Measurements from ENCODE around the gene CGN.

Gene CGN

DNA sequence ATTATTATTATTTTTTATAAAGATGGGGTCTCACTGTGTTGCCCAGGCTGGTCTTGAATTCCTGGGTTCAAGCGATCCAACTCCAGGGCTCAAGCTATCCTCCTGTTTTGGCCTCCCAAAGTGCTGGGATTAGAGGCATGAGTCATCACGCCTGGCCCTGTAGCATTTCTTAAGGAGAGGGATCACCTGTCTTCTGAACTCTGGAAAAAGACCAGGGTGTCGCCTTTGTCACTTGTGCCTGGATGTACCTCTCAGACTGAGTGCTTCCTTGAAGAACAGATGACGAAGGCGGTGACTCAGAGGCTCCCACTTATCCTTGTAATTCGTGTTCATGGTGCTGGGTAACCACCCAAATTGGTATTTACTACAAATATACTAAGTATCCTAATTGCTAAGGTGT, 2.4 kb upstream of the CGN start:
- H3K4me3 ChIP-seq (ENCODE audit: low read depth, low read length) = no peak overlapping the region
- no peak for DNase-seq (ENCODE audit: low read depth)
- TF ChIP-seq, protein P1, sequence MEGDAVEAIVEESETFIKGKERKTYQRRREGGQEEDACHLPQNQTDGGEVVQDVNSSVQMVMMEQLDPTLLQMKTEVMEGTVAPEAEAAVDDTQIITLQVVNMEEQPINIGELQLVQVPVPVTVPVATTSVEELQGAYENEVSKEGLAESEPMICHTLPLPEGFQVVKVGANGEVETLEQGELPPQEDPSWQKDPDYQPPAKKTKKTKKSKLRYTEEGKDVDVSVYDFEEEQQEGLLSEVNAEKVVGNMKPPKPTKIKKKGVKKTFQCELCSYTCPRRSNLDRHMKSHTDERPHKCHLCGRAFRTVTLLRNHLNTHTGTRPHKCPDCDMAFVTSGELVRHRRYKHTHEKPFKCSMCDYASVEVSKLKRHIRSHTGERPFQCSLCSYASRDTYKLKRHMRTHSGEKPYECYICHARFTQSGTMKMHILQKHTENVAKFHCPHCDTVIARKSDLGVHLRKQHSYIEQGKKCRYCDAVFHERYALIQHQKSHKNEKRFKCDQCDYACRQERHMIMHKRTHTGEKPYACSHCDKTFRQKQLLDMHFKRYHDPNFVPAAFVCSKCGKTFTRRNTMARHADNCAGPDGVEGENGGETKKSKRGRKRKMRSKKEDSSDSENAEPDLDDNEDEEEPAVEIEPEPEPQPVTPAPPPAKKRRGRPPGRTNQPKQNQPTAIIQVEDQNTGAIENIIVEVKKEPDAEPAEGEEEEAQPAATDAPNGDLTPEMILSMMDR (conservative IDR thresholded peaks at IDR 0.05; ENCODE audit: low read depth, low read length) = no peak

DNA sequence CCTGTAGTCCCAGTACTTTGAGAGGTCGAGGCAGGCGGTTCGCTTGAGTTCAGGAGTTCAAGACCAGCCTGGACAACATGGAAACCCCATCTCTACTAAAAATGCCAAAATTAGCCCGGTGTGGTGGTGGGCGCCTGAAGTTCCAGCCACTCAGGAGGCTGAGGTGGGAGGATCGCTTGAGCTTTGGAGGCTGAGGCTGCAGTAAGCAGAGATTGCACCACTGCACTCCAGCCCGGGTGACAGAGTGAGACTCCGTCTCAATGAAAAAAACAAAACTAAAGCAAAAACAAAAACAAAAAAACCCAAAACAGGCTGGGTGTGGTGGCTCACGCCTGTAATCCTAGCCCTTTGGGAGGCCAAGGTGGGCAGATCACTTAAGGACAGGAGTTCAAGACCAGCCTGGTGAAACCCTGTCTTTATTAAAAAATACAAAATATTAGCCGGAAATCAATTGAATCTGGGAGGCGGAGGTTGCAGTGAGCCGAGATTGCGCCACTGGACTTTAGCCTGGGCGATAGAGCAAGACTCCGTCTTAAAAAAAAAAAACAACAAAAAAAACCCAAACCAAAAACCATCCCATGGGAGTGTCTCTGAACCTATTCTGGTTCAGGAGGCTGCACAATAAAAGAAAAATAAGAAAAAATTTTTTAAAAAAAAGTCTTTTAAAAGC, 1.7 kb upstream of the CGN start:
- no peak overlapping the region for H3K4me3 ChIP-seq (ENCODE audit: low read depth, low read length)
- DNase-seq (ENCODE audit: low read depth) = no peak
- TF ChIP-seq, protein P1 (conservative IDR thresholded peaks at IDR 0.05; ENCODE audit: low read depth, low read length) = no peak

DNA sequence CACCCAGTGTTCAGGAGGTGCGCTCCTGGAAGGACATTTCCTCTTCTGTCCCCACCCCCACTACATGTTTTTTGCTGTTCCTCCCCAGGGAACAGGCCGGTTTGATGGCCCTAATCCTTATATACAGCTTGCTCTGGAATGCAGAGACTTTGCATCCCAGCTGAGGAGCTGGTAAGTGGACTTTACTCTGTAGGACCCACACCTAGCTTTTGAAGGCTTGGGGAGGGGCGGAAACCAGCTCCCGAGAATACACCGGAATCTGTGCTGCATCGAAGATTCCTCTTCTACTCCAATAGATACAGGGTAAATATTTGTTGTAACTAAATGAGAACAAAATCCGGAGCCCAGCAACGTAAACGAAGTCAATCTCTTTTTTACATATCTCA, 1.2 kb upstream of the CGN start:
- TF ChIP-seq, protein P1 (conservative IDR thresholded peaks at IDR 0.05; ENCODE audit: low read depth, low read length) = no peak

DNA sequence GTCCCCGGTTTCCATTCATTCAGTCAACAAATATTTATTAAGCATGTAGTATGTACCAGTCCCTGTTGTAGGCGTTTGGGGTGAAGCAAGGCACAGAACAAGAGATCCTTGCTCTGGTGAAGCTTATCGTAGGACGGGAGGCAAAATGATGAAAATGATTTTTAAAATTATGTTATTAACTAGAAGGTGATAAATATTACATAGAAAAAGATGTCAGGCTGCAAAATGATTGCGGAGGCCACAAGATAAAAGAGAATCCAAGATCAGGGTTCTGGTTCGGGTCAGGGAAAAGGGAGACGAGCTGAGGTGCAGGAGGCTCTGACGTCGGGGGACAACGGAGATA, 602 bp upstream of the CGN start:
- H3K4me3 ChIP-seq (ENCODE audit: low read depth, low read length) = peak overlapping the region; percentile 49
- DNase-seq (ENCODE audit: low read depth) = no peak
- TF ChIP-seq, protein P1 (conservative IDR thresholded peaks at IDR 0.05; ENCODE audit: low read depth, low read length) = no peak

More for the DNA sequence above, 1.2 kb upstream of the CGN start:
- no peak overlapping the region for H3K4me3 ChIP-seq (ENCODE audit: low read depth, low read length)
- no peak for DNase-seq (ENCODE audit: low read depth)

DNA sequence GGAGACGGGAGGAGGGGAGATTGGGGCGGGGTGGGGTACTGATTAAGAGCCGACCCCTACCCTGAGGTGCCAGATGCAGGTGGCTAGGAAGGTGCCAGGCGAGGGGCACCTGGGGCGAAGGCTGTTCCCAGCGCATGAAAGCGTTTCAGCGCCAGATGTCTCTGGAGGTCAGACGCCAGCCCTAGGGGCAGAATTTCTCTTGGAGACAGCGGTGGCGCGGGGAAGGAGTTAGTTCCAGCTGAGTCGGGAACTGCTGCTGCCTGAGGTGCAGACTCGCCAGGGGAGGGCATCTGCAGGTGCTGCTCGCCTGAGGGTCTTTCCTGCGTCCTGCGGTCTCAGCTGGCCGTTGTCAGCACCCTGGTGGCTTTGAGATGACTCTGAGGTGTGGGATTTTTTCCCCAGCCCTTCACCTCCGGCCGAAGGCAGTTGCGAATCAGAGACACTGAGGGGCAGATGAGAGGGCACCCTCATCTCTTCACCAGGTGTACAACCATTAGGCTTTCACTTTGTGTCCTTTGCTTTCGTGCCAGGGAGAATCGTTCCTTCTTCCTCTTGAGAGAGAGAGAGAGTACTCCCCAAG, 539 bp downstream of the CGN start:
- peak overlapping the region; percentile 49 for H3K4me3 ChIP-seq (ENCODE audit: low read depth, low read length)
- TF ChIP-seq, protein P1 (conservative IDR thresholded peaks at IDR 0.05; ENCODE audit: low read depth, low read length) = no peak
- DNase-seq (ENCODE audit: low read depth) = no peak

DNA sequence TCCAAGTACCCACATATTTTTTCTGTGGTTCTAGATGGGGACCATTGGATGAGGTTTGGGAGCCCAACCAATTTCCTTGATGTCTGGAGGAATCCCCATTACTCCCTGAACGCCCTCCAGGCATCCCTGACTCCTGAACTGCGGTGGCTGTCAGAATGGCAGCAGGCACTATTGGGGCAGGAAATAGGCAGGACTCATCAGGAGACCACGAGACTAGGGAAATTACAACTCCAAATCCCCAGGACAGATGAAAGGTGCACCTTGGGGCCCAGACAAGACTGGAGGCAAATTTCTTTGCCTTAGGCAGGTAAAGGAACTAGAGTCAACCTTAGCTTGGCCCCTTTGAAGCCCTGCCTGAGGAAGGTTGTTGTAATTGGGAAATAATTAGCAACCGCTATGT, 1.1 kb downstream of the CGN start:
- TF ChIP-seq, protein P1 (conservative IDR thresholded peaks at IDR 0.05; ENCODE audit: low read depth, low read length) = no peak
- no peak for DNase-seq (ENCODE audit: low read depth)
- H3K4me3 ChIP-seq (ENCODE audit: low read depth, low read length) = no peak overlapping the region

All from choroid plexus epithelial cell (primary cell).